Neural progenitor cell (in vitro differentiated cells): ENCODE results near the gene VILL. TPM values are rescaled to one million over a fixed set of nuclear protein-coding genes. Genes with fewer than 3 reads are reported as not detected.

ENCODE experiments used
- DNase-seq: peaks from one replicate; pipeline ENCODE4 v3.0.0-alpha.2; 2016; ENCODE audit warnings: low spot score
- H2AFZ ChIP-seq: fragments of 200-600 bp; sonication (generic); replicated peaks from 2 replicates; pipeline ENCODE4 v1.6.1; 2016; ENCODE audit warnings: antibody characterized with exemption
- H3F3A ChIP-seq: fragments of 200-600 bp; sonication (generic); 2 replicates; pipeline ENCODE4 v1.6.1; 2016; ENCODE audit warnings: antibody characterized with exemption, low read depth
- H3K27ac ChIP-seq: fragments of 200-600 bp; sonication (generic); 2 replicates; pipeline ENCODE4 v1.5.1; 2016; ENCODE audit warnings: mild to moderate bottlenecking
- H3K27me3 ChIP-seq: fragments of 200-600 bp; sonication (generic); 2 replicates; pipeline ENCODE4 v1.6.1; 2016; ENCODE audit warnings: mild to moderate bottlenecking, moderate library complexity
- H3K36me3 ChIP-seq: fragments of 200-600 bp; sonication (generic); 2 replicates; pipeline ENCODE4 v1.5.1; 2016
- H3K4me1 ChIP-seq: fragments of 200-600 bp; sonication (generic); 2 replicates; pipeline ENCODE4 v1.6.1; 2016; ENCODE audit warnings: mixed run types
- H3K4me2 ChIP-seq: fragments of 200-600 bp; sonication (generic); 2 replicates; pipeline ENCODE4 v1.6.1; 2016
- H3K4me3 ChIP-seq: fragments of 200-600 bp; sonication (generic); 2 replicates; pipeline ENCODE4 v1.5.1; 2016
- H3K79me2 ChIP-seq: fragments of 200-600 bp; sonication (generic); 2 replicates; pipeline ENCODE4 v1.6.1; 2016; ENCODE audit warnings: low read depth
- H3K9ac ChIP-seq: fragments of 200-600 bp; sonication (generic); 2 replicates; pipeline ENCODE4 v1.6.1; 2016
- H3K9me3 ChIP-seq: fragments of 200-600 bp; sonication (generic); 2 replicates; pipeline ENCODE4 v1.5.1; 2016; ENCODE audit warnings: low read depth
- H4K20me1 ChIP-seq: fragments of 200-600 bp; sonication (generic); 2 replicates; pipeline ENCODE4 v1.6.1; 2016; ENCODE audit warnings: low read depth
- H3K27ac Mint-ChIP-seq: 3 replicates; pipeline ENCODE4 v1.8.0; 2021; ENCODE audit warnings: mixed read lengths
- H3K27me3 Mint-ChIP-seq: 2 replicates; pipeline ENCODE4 v1.8.0; 2022; ENCODE audit warnings: low read depth, mild to moderate bottlenecking, inconsistent platforms, moderate library complexity, mixed read lengths; ENCODE audit not compliant: insufficient read depth
- H3K36me3 Mint-ChIP-seq: 3 replicates; pipeline ENCODE4 v1.8.0; 2021; ENCODE audit warnings: mixed read lengths
- H3K4me1 Mint-ChIP-seq: 3 replicates; pipeline ENCODE4 v1.8.0; 2021; ENCODE audit warnings: mixed read lengths
- H3K4me3 Mint-ChIP-seq: 3 replicates; pipeline ENCODE4 v1.8.0; 2021; ENCODE audit warnings: mild to moderate bottlenecking, moderate library complexity, mixed read lengths
- H3K9me3 Mint-ChIP-seq: 3 replicates; pipeline ENCODE4 v1.8.0; 2020; ENCODE audit warnings: mixed read lengths
- CTCF ChIP-seq: fragments of 200-600 bp; sonication (generic); IDR thresholded peaks from 2 replicates; pipeline ENCODE4 v1.5.1; 2017; ENCODE audit warnings: antibody characterized with exemption, mild to moderate bottlenecking
- EZH2 ChIP-seq: fragments of 200-600 bp; sonication (generic); IDR thresholded peaks from 2 replicates; pipeline ENCODE4 v1.6.1; 2017; ENCODE audit warnings: antibody characterized with exemption, mild to moderate bottlenecking, moderate library complexity
- EZH2phosphoT487 ChIP-seq: fragments of 200-600 bp; sonication (generic); IDR thresholded peaks from 2 replicates; pipeline ENCODE4 v1.6.1; 2017; ENCODE audit warnings: antibody characterized with exemption
- total RNA-seq: library from RNA; depleted of rRNA; stranded (reverse); fragments of >200 nt; gene quantifications from 2 replicates; pipeline ENCODE4 v1.2.3, GENCODE V29; 2015; ENCODE audit warnings: low replicate concordance

Gene VILL
- total RNA-seq, 1 donor from 2014 or later: 4.9 TPM

- H3K9me3 Mint-ChIP-seq: no peaks in the 10 kb centered on the region
Observed at GRCh38 chr3:37943126-37943525, 47.5 kb upstream of the VILL start.

GRCh38 chr3:37943631-37944314 is 46.8 kb upstream of the VILL start:
- Histone ChIP-seq H2AFZ (no peak overlapping the region), H3K4me1 (peaks cover 6% of the 10 kb centered on the region), H3K4me2 (no peak overlapping the region), H3K27me3 (no peaks in the 10 kb centered on the region), H4K20me1 (no peaks in the 10 kb centered on the region), H3K9me3 (no peaks in the 10 kb centered on the region), H3K9ac (no peak overlapping the region), H3K36me3 (no peaks in the 10 kb centered on the region), H3F3A (no peaks in the 10 kb centered on the region), H3K27ac (no peak overlapping the region), H3K4me3 (no peak overlapping the region), H3K79me2 (no peaks in the 10 kb centered on the region)
- TF ChIP-seq EZH2phosphoT487 (no peak), CTCF (no peak), EZH2 (no peak)
- Mint-ChIP-seq H3K36me3 (peaks cover 12% of the 10 kb centered on the region), H3K9me3 (no peaks in the 10 kb centered on the region), H3K27ac (no peak overlapping the region), H3K4me3 (no peak overlapping the region), H3K4me1 (peaks cover 37% of the 10 kb centered on the region), H3K27me3 (no peaks in the 10 kb centered on the region)
- DNase-seq: no peak

More at GRCh38 chr3:37943126-37943525, 47.5 kb upstream of the VILL start:
- Histone ChIP-seq H3K36me3 (no peaks in the 10 kb centered on the region), H3K27me3 (no peaks in the 10 kb centered on the region), H2AFZ (no peak overlapping the region), H3K79me2 (no peaks in the 10 kb centered on the region), H3K4me1 (peaks cover 6% of the 10 kb centered on the region), H3K4me3 (no peak overlapping the region), H3K9me3 (no peaks in the 10 kb centered on the region), H3F3A (no peaks in the 10 kb centered on the region), H3K4me2 (no peak overlapping the region), H3K27ac (no peak overlapping the region), H4K20me1 (no peaks in the 10 kb centered on the region), H3K9ac (no peak overlapping the region)
- peaks cover 37% of the 10 kb centered on the region for H3K4me1 Mint-ChIP-seq
- no peaks in the 10 kb centered on the region for H3K27me3 Mint-ChIP-seq
- H3K4me3 Mint-ChIP-seq: no peak overlapping the region
- no peak for TF ChIP-seq EZH2phosphoT487
- TF ChIP-seq CTCF: no peak
- no peak for DNase-seq
- H3K27ac Mint-ChIP-seq: no peak overlapping the region
- H3K36me3 Mint-ChIP-seq: peaks cover 8% of the 10 kb centered on the region

- H3K4me3 ChIP-seq: no peak overlapping the region
- DNase-seq: no peak
- H3K27me3 Mint-ChIP-seq: no peaks in the 10 kb centered on the region
- H3K9ac ChIP-seq: no peak overlapping the region
- no peak overlapping the region for H3K4me2 ChIP-seq
- H3K27ac ChIP-seq: no peak overlapping the region
- no peaks in the 10 kb centered on the region for H3K79me2 ChIP-seq
- H3K4me1 ChIP-seq: peaks cover 6% of the 10 kb centered on the region
- H3K9me3 ChIP-seq: no peaks in the 10 kb centered on the region
- TF ChIP-seq EZH2phosphoT487 (no peak), CTCF (no peak), EZH2 (no peak)
- H3K4me1 Mint-ChIP-seq: peaks cover 32% of the 10 kb centered on the region
- H3K36me3 ChIP-seq: no peaks in the 10 kb centered on the region
- H3K27me3 ChIP-seq: no peaks in the 10 kb centered on the region
- H3K9me3 Mint-ChIP-seq: no peaks in the 10 kb centered on the region
- H2AFZ ChIP-seq: no peak overlapping the region
- no peak overlapping the region for H3K27ac Mint-ChIP-seq
- H3K36me3 Mint-ChIP-seq: peaks cover 12% of the 10 kb centered on the region
- H3F3A ChIP-seq: no peaks in the 10 kb centered on the region
- H3K4me3 Mint-ChIP-seq: no peak overlapping the region
- H4K20me1 ChIP-seq: no peaks in the 10 kb centered on the region
Observed at GRCh38 chr3:37944391-37944842, 46.2 kb upstream of the VILL start.
